ENCODE data around the gene SNRK. TPM values are rescaled to one million over a fixed set of nuclear protein-coding genes. Genes with fewer than 3 reads are reported as not detected.

The SNRK gene
- polyA plus RNA-seq, 3 donors = 12.8 to 19.7 (median 16.1) TPM

GRCh38 chr3:43298761-43299160 lies 12.4 kb downstream of the SNRK start:
- WGBS (ENCODE audit: insufficient coverage) = 50% methylated on average over 3 of the region's 4 CpGs
- H3K27me3 Mint-ChIP-seq (ENCODE audit: low read depth in 3 of 3) = no peaks in the 10 kb centered on the region
- H3K27ac ChIP-seq (ENCODE audit: low read depth in 1 of 2, low read length in 2 of 2) = peak overlapping the region in 1 of 2 donors; percentile 62
- H3K36me3 ChIP-seq (replicated peaks in 1 of 2; ENCODE audit: control insufficient read depth in 1 of 2, insufficient read depth in 2 of 2, low read length in 2 of 2) = peaks cover 16 to 20% of the 10 kb centered on the region in 2 donors
- no peaks in the 10 kb centered on the region for H3K27me3 ChIP-seq (ENCODE audit: control insufficient read depth in 2 of 2, insufficient read depth in 2 of 2, low read length in 2 of 2)
- no peak overlapping the region for H2AFZ ChIP-seq (ENCODE audit: insufficient read depth, low read depth, low read length, poor library complexity, severe bottlenecking)
- no peak overlapping the region for H3K9ac ChIP-seq (ENCODE audit: insufficient read depth, low read length, poor library complexity, severe bottlenecking)
- TF ChIP-seq, protein P1, sequence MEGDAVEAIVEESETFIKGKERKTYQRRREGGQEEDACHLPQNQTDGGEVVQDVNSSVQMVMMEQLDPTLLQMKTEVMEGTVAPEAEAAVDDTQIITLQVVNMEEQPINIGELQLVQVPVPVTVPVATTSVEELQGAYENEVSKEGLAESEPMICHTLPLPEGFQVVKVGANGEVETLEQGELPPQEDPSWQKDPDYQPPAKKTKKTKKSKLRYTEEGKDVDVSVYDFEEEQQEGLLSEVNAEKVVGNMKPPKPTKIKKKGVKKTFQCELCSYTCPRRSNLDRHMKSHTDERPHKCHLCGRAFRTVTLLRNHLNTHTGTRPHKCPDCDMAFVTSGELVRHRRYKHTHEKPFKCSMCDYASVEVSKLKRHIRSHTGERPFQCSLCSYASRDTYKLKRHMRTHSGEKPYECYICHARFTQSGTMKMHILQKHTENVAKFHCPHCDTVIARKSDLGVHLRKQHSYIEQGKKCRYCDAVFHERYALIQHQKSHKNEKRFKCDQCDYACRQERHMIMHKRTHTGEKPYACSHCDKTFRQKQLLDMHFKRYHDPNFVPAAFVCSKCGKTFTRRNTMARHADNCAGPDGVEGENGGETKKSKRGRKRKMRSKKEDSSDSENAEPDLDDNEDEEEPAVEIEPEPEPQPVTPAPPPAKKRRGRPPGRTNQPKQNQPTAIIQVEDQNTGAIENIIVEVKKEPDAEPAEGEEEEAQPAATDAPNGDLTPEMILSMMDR (IDR thresholded peaks at IDR 0.05) = no peak
- H3K4me1 Mint-ChIP-seq = peaks cover 55% of the 10 kb centered on the region
- H3K9me3 ChIP-seq (replicated peaks in 1 of 2; ENCODE audit: control insufficient read depth in 1 of 2, insufficient read depth in 1 of 2, low read length in 2 of 2) = no peaks in the 10 kb centered on the region
- peaks cover 100% of the 10 kb centered on the region for H3K79me2 ChIP-seq (ENCODE audit: insufficient read depth, low read length)
- DNase-seq = no peak
- H3K27ac Mint-ChIP-seq = peak overlapping the region in 5 of 7 donors; percentile 13 to 85 (median 35)
- H3K4me2 ChIP-seq (replicated peaks; ENCODE audit: extremely low read depth, low read length, poor library complexity, severe bottlenecking) = no peak overlapping the region
- peaks cover 22 to 23% of the 10 kb centered on the region in 2 donors for H3K36me3 Mint-ChIP-seq
- intact Hi-C loops (cut with micrococcal nuclease) = no loop called here
- peaks cover 36 to 51% of the 10 kb centered on the region in 2 donors for H3K4me1 ChIP-seq (ENCODE audit: control insufficient read depth in 1 of 2, insufficient read depth in 2 of 2, low read length in 2 of 2)
- no peak overlapping the region for H3K4me3 Mint-ChIP-seq
- H3K4me3 ChIP-seq (replicated peaks in 1 of 3; ENCODE audit: low read depth in 2 of 3, low read length in 3 of 3) = no peak overlapping the region
- peaks cover 96% of the 10 kb centered on the region for H4K20me1 ChIP-seq (ENCODE audit: insufficient read depth, low read length)
- H3K9me3 Mint-ChIP-seq = no peaks in the 10 kb centered on the region

DNA sequence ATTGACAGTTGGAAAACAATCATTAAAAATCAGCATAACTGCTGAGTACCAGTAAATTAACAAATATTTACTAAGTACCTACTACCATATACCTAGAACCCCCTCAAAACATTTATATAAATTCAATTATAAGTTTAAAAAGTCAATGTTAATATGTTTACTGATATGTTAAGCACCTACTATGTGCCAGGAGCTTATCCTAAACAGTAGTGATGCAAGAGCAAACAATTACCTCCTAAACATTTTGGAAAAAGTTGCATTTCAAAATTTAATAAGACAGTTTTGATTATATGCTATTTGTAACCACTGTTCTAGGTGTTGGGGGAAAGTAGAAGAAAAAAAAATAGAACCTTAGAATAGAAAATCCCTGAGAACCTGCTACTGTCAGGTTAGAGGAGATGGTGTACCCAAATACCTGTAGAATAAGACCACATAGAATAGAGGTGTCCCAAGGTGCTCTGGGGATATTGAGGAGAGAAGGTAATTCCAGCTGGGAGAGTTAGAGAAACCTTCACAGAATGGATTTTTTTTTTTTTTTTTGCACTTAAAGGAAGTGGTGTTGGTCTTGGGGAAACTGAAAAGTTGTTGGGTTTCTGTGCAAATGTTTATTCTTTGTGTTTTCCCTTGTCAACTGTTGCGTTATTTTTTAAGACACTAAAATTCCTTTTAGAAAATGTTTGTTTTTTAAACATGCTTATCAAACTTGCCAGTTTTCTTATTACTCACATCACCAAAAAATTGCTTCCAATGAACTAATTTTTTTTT lies 16.0 kb downstream of the SNRK start:
- peaks cover 38 to 51% of the 10 kb centered on the region in 2 donors for H3K36me3 ChIP-seq (replicated peaks in 1 of 2; ENCODE audit: control insufficient read depth in 1 of 2, insufficient read depth in 2 of 2, low read length in 2 of 2)
- H4K20me1 ChIP-seq (ENCODE audit: insufficient read depth, low read length) = peaks cover 98% of the 10 kb centered on the region
- no peaks in the 10 kb centered on the region for H3K9me3 ChIP-seq (replicated peaks in 1 of 2; ENCODE audit: control insufficient read depth in 1 of 2, insufficient read depth in 1 of 2, low read length in 2 of 2)
- no peak overlapping the region for H3K27ac ChIP-seq (ENCODE audit: low read depth in 1 of 2, low read length in 2 of 2)
- DNase-seq = no peak
- peaks cover 99% of the 10 kb centered on the region for H3K79me2 ChIP-seq (ENCODE audit: insufficient read depth, low read length)
- TF ChIP-seq, protein P1 (IDR thresholded peaks at IDR 0.05) = no peak
- H3K4me3 ChIP-seq (replicated peaks in 1 of 3; ENCODE audit: low read depth in 2 of 3, low read length in 3 of 3) = no peak overlapping the region
- intact Hi-C loops (cut with micrococcal nuclease) = no loop called here
- peaks cover 10 to 16% of the 10 kb centered on the region in 2 donors for H3K4me1 ChIP-seq (ENCODE audit: control insufficient read depth in 1 of 2, insufficient read depth in 2 of 2, low read length in 2 of 2)
- H3K4me2 ChIP-seq (replicated peaks; ENCODE audit: extremely low read depth, low read length, poor library complexity, severe bottlenecking) = no peak overlapping the region
- peaks cover 27% of the 10 kb centered on the region for H3K4me1 Mint-ChIP-seq
- WGBS (ENCODE audit: insufficient coverage) = no CpG with 5 or more reads among the region's 1 CpG
- no peak overlapping the region for H3K9ac ChIP-seq (ENCODE audit: insufficient read depth, low read length, poor library complexity, severe bottlenecking)
- H3K27me3 ChIP-seq (ENCODE audit: control insufficient read depth in 2 of 2, insufficient read depth in 2 of 2, low read length in 2 of 2) = no peaks in the 10 kb centered on the region
- H3K9me3 Mint-ChIP-seq = no peaks in the 10 kb centered on the region
- no peak overlapping the region for H3K4me3 Mint-ChIP-seq
- no peaks in the 10 kb centered on the region for H3K27me3 Mint-ChIP-seq (ENCODE audit: low read depth in 3 of 3)
- H2AFZ ChIP-seq (ENCODE audit: insufficient read depth, low read depth, low read length, poor library complexity, severe bottlenecking) = no peak overlapping the region
- peak overlapping the region in 1 of 7 donors; percentile 56 for H3K27ac Mint-ChIP-seq
- H3K36me3 Mint-ChIP-seq = peaks cover 46 to 48% of the 10 kb centered on the region in 2 donors

All from CD14-positive monocyte (primary cell).